WTC11 (cell line): Measurements from ENCODE around the gene PEX16. TPM values are rescaled to one million over a fixed set of nuclear protein-coding genes. Genes with fewer than 3 reads are reported as not detected.
A peak's percentile ranks its signal among the peaks of the same experiment; 100 is the strongest.

Source experiments
- ATAC-seq: fragments of 200-7000 bp; cut with Tn5 transposase; 2 replicates; pipeline ENCODE4 v1.10.0; 2021; ENCODE audit warnings: mild to moderate bottlenecking, moderate library complexity
- CTCF ChIA-PET: fragments of 300-600 bp; sonication (Branson Sonifier 250); formaldehyde crosslinking; loops from one replicate; lab custom pipeline; 2021; ENCODE audit warnings: antibody characterized with exemption; lab: Charles Lee
- POLR2A ChIA-PET: fragments of 350-600 bp; sonication (Branson Sonifier 250); formaldehyde crosslinking; loops from one replicate; lab custom pipeline; 2021; ENCODE audit warnings: antibody characterized with exemption; lab: Charles Lee
- DNase-seq: peaks from one replicate; pipeline ENCODE4 v3.0.0; 2021; ENCODE audit warnings: low spot score
- H3K27ac Mint-ChIP-seq: 2 replicates; pipeline ENCODE4 v1.8.0; 2021; ENCODE audit warnings: mixed read lengths
- H3K27me3 Mint-ChIP-seq: 2 replicates; pipeline ENCODE4 v1.8.0; 2021; ENCODE audit warnings: low read depth, mild to moderate bottlenecking, moderate library complexity, mixed read lengths
- H3K36me3 Mint-ChIP-seq: 2 replicates; pipeline ENCODE4 v1.8.0; 2021; ENCODE audit warnings: mixed read lengths
- H3K4me1 Mint-ChIP-seq: 2 replicates; pipeline ENCODE4 v1.8.0; 2022; ENCODE audit warnings: mixed read lengths
- H3K4me3 Mint-ChIP-seq: 2 replicates; pipeline ENCODE4 v1.8.0; 2021; ENCODE audit warnings: mild to moderate bottlenecking, moderate library complexity, mixed read lengths
- H3K9me3 Mint-ChIP-seq: 2 replicates; pipeline ENCODE4 v1.8.0; 2021; ENCODE audit warnings: mixed read lengths
- CREM ChIP-seq: sonication (generic); formaldehyde crosslinking; IDR thresholded peaks from 2 replicates; pipeline ENCODE4 v1.8.1; 2022; ENCODE audit warnings: mild to moderate bottlenecking, missing genetic modification reagents, moderate library complexity
- E2F4 ChIP-seq: sonication (generic); formaldehyde crosslinking; IDR thresholded peaks from 2 replicates; pipeline ENCODE4 v1.8.1; 2022; ENCODE audit warnings: low read depth, mild to moderate bottlenecking, moderate library complexity, missing genetic modification reagents, borderline replicate concordance
- ETV6 ChIP-seq: sonication (generic); formaldehyde crosslinking; IDR thresholded peaks from 2 replicates; pipeline ENCODE4 v1.8.1; 2022; ENCODE audit warnings: mild to moderate bottlenecking, missing genetic modification reagents
- FOXP1 ChIP-seq: sonication (generic); formaldehyde crosslinking; IDR thresholded peaks from 2 replicates; pipeline ENCODE4 v1.8.0; 2022; ENCODE audit warnings: missing genetic modification reagents, mild to moderate bottlenecking, moderate library complexity, borderline replicate concordance
- MLX ChIP-seq: sonication (generic); formaldehyde crosslinking; IDR thresholded peaks from 2 replicates; pipeline ENCODE4 v1.8.1; 2023; ENCODE audit warnings: mild to moderate bottlenecking, missing genetic modification reagents, moderate library complexity
- MXD4 ChIP-seq: fragments of 250-450 bp; sonication (Bioruptor Pico); IDR thresholded peaks from 2 replicates; pipeline ENCODE4 v1.8.0; 2021; ENCODE audit warnings: mild to moderate bottlenecking, moderate library complexity, borderline replicate concordance
- NFATC4 ChIP-seq: fragments of 250-450 bp; sonication (Bioruptor Pico); IDR thresholded peaks from 2 replicates; pipeline ENCODE4 v1.9.0; 2021; ENCODE audit warnings: mild to moderate bottlenecking
- PREB ChIP-seq: sonication (generic); formaldehyde crosslinking; IDR thresholded peaks from 2 replicates; pipeline ENCODE4 v1.8.1; 2022; ENCODE audit warnings: mild to moderate bottlenecking, missing genetic modification reagents, moderate library complexity, borderline replicate concordance
- SP1 ChIP-seq: sonication (generic); formaldehyde crosslinking; conservative IDR thresholded peaks from 2 replicates; pipeline ENCODE4 v1.8.1; 2022; ENCODE audit warnings: missing genetic modification reagents
- TEAD1 ChIP-seq: sonication (generic); formaldehyde crosslinking; IDR thresholded peaks from 2 replicates; pipeline ENCODE4 v1.8.0; 2022; ENCODE audit warnings: mild to moderate bottlenecking, missing genetic modification reagents
- TEAD4 ChIP-seq: sonication (generic); formaldehyde crosslinking; IDR thresholded peaks from 2 replicates; pipeline ENCODE4 v1.8.0; 2022; ENCODE audit warnings: mild to moderate bottlenecking, missing genetic modification reagents
- TP53 ChIP-seq: sonication (generic); formaldehyde crosslinking; IDR thresholded peaks from 2 replicates; pipeline ENCODE4 v1.8.1; 2023; ENCODE audit warnings: mild to moderate bottlenecking, missing genetic modification reagents
- ZNF121 ChIP-seq: sonication (generic); formaldehyde crosslinking; IDR thresholded peaks from 2 replicates; pipeline ENCODE4 v1.8.0; 2023; ENCODE audit warnings: missing genetic modification reagents
- ZSCAN18 ChIP-seq: fragments of 250-450 bp; sonication (Bioruptor Pico); IDR thresholded peaks from 2 replicates; pipeline ENCODE4 v2.1.2; 2022; ENCODE audit warnings: mild to moderate bottlenecking, moderate library complexity
- total RNA-seq: library from RNA; stranded (reverse); gene quantifications from 3 replicates; pipeline ENCODE4 v1.2.3, GENCODE V29; 2021

PEX16 gene
- total RNA-seq, 1 experiment from 2014 or later: 39.3 TPM

GRCh38 chr11:45920531-45921477 is 3.1 kb upstream of the PEX16 start:
- H3K9me3 Mint-ChIP-seq: no peaks in the 10 kb centered on the region
- peak overlapping the region; percentile 99 for H3K27ac Mint-ChIP-seq
- H3K4me1 Mint-ChIP-seq: peaks cover 39% of the 10 kb centered on the region
- peaks cover 5% of the 10 kb centered on the region for H3K36me3 Mint-ChIP-seq
- ATAC-seq (no peak), DNase-seq (no peak)
- POLR2A ChIA-PET: interaction anchor here (1.0 to 1.6 kb wide), 8 partner anchors 15 to 323 kb away, joined by 3 to 12 read pairs (median 5); no protein-coding TSS in a partner anchor
- peak overlapping the region; percentile 72 for H3K4me3 Mint-ChIP-seq
- no peak for TF ChIP-seq TEAD4 (CRISPR knock-in tag)
- TF ChIP-seq, all 79 proteins: peak for 0
- H3K27me3 Mint-ChIP-seq: peaks cover 2% of the 10 kb centered on the region; the same call in 1 of the 2 replicates
- CTCF ChIA-PET: interaction anchor here (1.2 to 4.0 kb wide), 8 partner anchors 23 to 432 kb away, joined by 3 to 33 read pairs (median 6); no protein-coding TSS in a partner anchor

GRCh38 chr11:45919806-45920530 is 2.3 kb upstream of the PEX16 start:
- Mint-ChIP-seq H3K36me3 (peaks cover 5% of the 10 kb centered on the region; the same call in 1 of the 2 replicates), H3K4me1 (peaks cover 39% of the 10 kb centered on the region), H3K27me3 (peaks cover 2% of the 10 kb centered on the region; the same call in 1 of the 2 replicates), H3K4me3 (peak overlapping the region; percentile 39), H3K9me3 (no peaks in the 10 kb centered on the region), H3K27ac (0 out of 2 replicates have a peak overlapping the region, but pooled peaks have one; percentile 49)
- POLR2A ChIA-PET: interaction anchor here (0.8 to 1.0 kb wide), 2 partner anchors 39 to 63 kb away, joined by 3 read pairs; no protein-coding TSS in a partner anchor
- CTCF ChIA-PET: interaction anchor here (1.7 kb wide), 1 partner anchor 82 kb away, joined by 3 read pairs; no protein-coding TSS in a partner anchor
- no peak for DNase-seq
- TF ChIP-seq CREM (CRISPR knock-in tag) (no peak), PREB (CRISPR knock-in tag) (no peak), SP1 (CRISPR knock-in tag) (no peak), TP53 (CRISPR knock-in tag) (no peak), TEAD1 (no peak), FOXP1 (CRISPR knock-in tag) (no peak), E2F4 (CRISPR knock-in tag) (no peak), MLX (no peak), ETV6 (CRISPR knock-in tag) (no peak), NFATC4 (no peak), ZSCAN18 (CRISPR knock-in tag) (no peak), ZNF121 (CRISPR knock-in tag) (no peak), MXD4 (CRISPR knock-in tag) (no peak)
- ATAC-seq: no peak
